CD14-positive monocyte (primary cell): ENCODE results near the gene STK32B. TPM values are rescaled to one million over a fixed set of nuclear protein-coding genes. Genes with fewer than 3 reads are reported as not detected.

Experiments used
- DNase-seq, 3 donors: peaks; one replicate each; pipeline ENCODE4 v3.0.0-alpha.2; 2011 to 2022
- H2AFZ ChIP-seq: 2 replicates; pipeline ENCODE4 v1.6.0; 2012; ENCODE audit warnings: mild to moderate bottlenecking, low read depth, low read length, inconsistent platforms; ENCODE audit not compliant: insufficient read depth, poor library complexity, severe bottlenecking
- H3K27ac ChIP-seq, 2 donors: 1 replicate in 1 of 2; 2 replicates in 1 of 2; pipeline ENCODE4 v1.5.1; 2012 to 2013; ENCODE audit warnings: low read length in 2 of 2, control low read depth in 1 of 2, inconsistent platforms in 1 of 2, low read depth in 1 of 2, mild to moderate bottlenecking in 1 of 2
- H3K27me3 ChIP-seq, 2 donors: one replicate each; pipeline versions ENCODE4 v1.6.0 to v1.6.1; 2011 to 2013; ENCODE audit warnings: low read length in 2 of 2; ENCODE audit not compliant: control insufficient read depth in 2 of 2, insufficient read depth in 2 of 2
- H3K36me3 ChIP-seq, 2 donors: replicated peaks in 1 of 2; 1 replicate in 1 of 2; 2 replicates in 1 of 2; pipeline versions ENCODE4 v1.5.1 to v1.6.1; 2012 to 2013; ENCODE audit warnings: low read length in 2 of 2, control low read depth in 1 of 2, inconsistent platforms in 1 of 2, mild to moderate bottlenecking in 1 of 2; ENCODE audit not compliant: insufficient read depth in 2 of 2, control insufficient read depth in 1 of 2
- H3K4me1 ChIP-seq, 2 donors: 1 replicate in 1 of 2; 2 replicates in 1 of 2; pipeline versions ENCODE4 v1.5.1 to v1.6.1; 2012 to 2013; ENCODE audit warnings: low read length in 2 of 2, control low read depth in 1 of 2, inconsistent platforms in 1 of 2, mild to moderate bottlenecking in 1 of 2, moderate library complexity in 1 of 2; ENCODE audit not compliant: insufficient read depth in 2 of 2, control insufficient read depth in 1 of 2
- H3K4me2 ChIP-seq: replicated peaks from 2 replicates; pipeline ENCODE3; 2012; ENCODE audit warnings: low read length, moderate library complexity, mild to moderate bottlenecking; ENCODE audit not compliant: poor library complexity, severe bottlenecking; ENCODE audit errors: extremely low read depth
- H3K4me3 ChIP-seq, 3 experiments: fragments of 200-600 bp in 1 of 3; sonication (generic) in 1 of 3; replicated peaks in 1 of 3; 1 replicate in 2 of 3; 2 replicates in 1 of 3; pipeline ENCODE4 v1.5.1; 2011 to 2013; ENCODE audit warnings: low read length in 3 of 3, mild to moderate bottlenecking in 3 of 3, control low read depth in 2 of 3, low read depth in 2 of 3, inconsistent platforms in 1 of 3, moderate library complexity in 1 of 3
- H3K79me2 ChIP-seq: 2 replicates; pipeline ENCODE4 v1.6.0; 2012; ENCODE audit warnings: mild to moderate bottlenecking, control low read depth, inconsistent platforms, low read length, moderate library complexity; ENCODE audit not compliant: insufficient read depth
- H3K9ac ChIP-seq: 2 replicates; pipeline ENCODE4 v1.6.0; 2017; ENCODE audit warnings: low read length, mild to moderate bottlenecking; ENCODE audit not compliant: insufficient read depth, poor library complexity, severe bottlenecking
- H3K9me3 ChIP-seq, 2 donors: replicated peaks in 1 of 2; 1 replicate in 1 of 2; 2 replicates in 1 of 2; pipeline versions ENCODE4 v1.5.1 to v1.6.1; 2012 to 2013; ENCODE audit warnings: low read length in 2 of 2, control low read depth in 1 of 2; ENCODE audit not compliant: control insufficient read depth in 1 of 2, insufficient read depth in 1 of 2
- H4K20me1 ChIP-seq: 2 replicates; pipeline ENCODE4 v1.6.0; 2012; ENCODE audit warnings: mild to moderate bottlenecking, low read length, control low read depth, moderate library complexity; ENCODE audit not compliant: insufficient read depth
- H3K27ac Mint-ChIP-seq, 7 donors: one replicate each; pipeline ENCODE4 v1.8.0; 2020; ENCODE audit warnings: mild to moderate bottlenecking in 7 of 7, mixed read lengths in 7 of 7, moderate library complexity in 6 of 7, inconsistent platforms in 2 of 7
- H3K27me3 Mint-ChIP-seq, 3 donors: one replicate each; pipeline ENCODE4 v1.8.0; 2021 to 2022; ENCODE audit warnings: low read depth in 3 of 3, mild to moderate bottlenecking in 3 of 3, mixed read lengths in 3 of 3, moderate library complexity in 3 of 3, inconsistent platforms in 1 of 3
- H3K36me3 Mint-ChIP-seq, 2 donors: one replicate each; pipeline ENCODE4 v1.8.0; 2020; ENCODE audit warnings: mixed read lengths in 2 of 2, inconsistent platforms in 1 of 2, mild to moderate bottlenecking in 1 of 2
- H3K4me1 Mint-ChIP-seq: one replicate; pipeline ENCODE4 v1.8.0; 2020; ENCODE audit warnings: mild to moderate bottlenecking, mixed read lengths
- H3K4me3 Mint-ChIP-seq, 2 donors: one replicate each; pipeline ENCODE4 v1.8.0; 2020; ENCODE audit warnings: mild to moderate bottlenecking in 2 of 2, mixed read lengths in 2 of 2, moderate library complexity in 1 of 2
- H3K9me3 Mint-ChIP-seq, 7 donors: one replicate each; pipeline ENCODE4 v1.8.0; 2020 to 2022; ENCODE audit warnings: mixed read lengths in 7 of 7, mild to moderate bottlenecking in 6 of 7, moderate library complexity in 6 of 7, inconsistent platforms in 2 of 7
- CTCF ChIP-seq: fragments of 200-600 bp; IDR thresholded peaks from one replicate; pipeline ENCODE4 v1.8.0; 2022; ENCODE audit warnings: antibody characterized with exemption, mild to moderate bottlenecking
- WGBS: methylation state at CpG from one replicate; pipeline ENCODE4 v1.1.5; 2013; ENCODE audit warnings: missing lambda C conversion rate; ENCODE audit not compliant: insufficient coverage; 5-methylcytosine and 5-hydroxymethylcytosine counted together
- intact Hi-C, 2 donors: fragments of 100-400 bp; cut with micrococcal nuclease; formaldehyde crosslinking; loops; one replicate each; pipeline versions ENCODE4 v1.15.0 to v1.15.1; 2023
- polyA plus RNA-seq, 3 donors: library from polyadenylated mRNA; depleted of rRNA in 1 of 3; unstranded in 2 of 3; stranded (reverse) in 1 of 3; fragments of 300-500 nt in 2 of 3; fragments of >200 nt in 1 of 3; fragmentation: Illumina TruSeq in 2 of 3; gene quantifications; 1 replicate in 2 of 3; 2 replicates in 1 of 3; pipeline ENCODE4 v1.2.3, GENCODE V29; 2012 to 2021

Gene STK32B
- polyA plus RNA-seq, 3 donors = 0.61 to 1.7 (median 0.75) TPM

- H3K9me3 Mint-ChIP-seq = peaks cover 11 to 27% (median 22%) of the 10 kb centered on the region in 7 donors
- H3K27me3 Mint-ChIP-seq = peaks cover 0 to 5% (median 3%) of the 10 kb centered on the region in 3 donors
- peaks cover 2 to 9% of the 10 kb centered on the region in 2 donors for H3K36me3 Mint-ChIP-seq
- H3K27ac ChIP-seq = no peak overlapping the region
- no peak overlapping the region for H3K9ac ChIP-seq
- no peak overlapping the region for H3K27ac Mint-ChIP-seq
- no peaks in the 10 kb centered on the region for H3K36me3 ChIP-seq
- no peak overlapping the region for H3K4me2 ChIP-seq
- no peaks in the 10 kb centered on the region for H3K4me1 ChIP-seq
- no peak overlapping the region for H3K4me3 Mint-ChIP-seq
- TF ChIP-seq CTCF = no peak
- H4K20me1 ChIP-seq = no peaks in the 10 kb centered on the region
- H3K4me1 Mint-ChIP-seq = no peaks in the 10 kb centered on the region
- no peak for DNase-seq
- peaks cover 0 to 22% of the 10 kb centered on the region in 2 donors for H3K9me3 ChIP-seq
- no peak overlapping the region for H3K4me3 ChIP-seq
- no peaks in the 10 kb centered on the region for H3K27me3 ChIP-seq
- intact Hi-C loops = no loop called here
- H2AFZ ChIP-seq = no peak overlapping the region
- H3K79me2 ChIP-seq = no peaks in the 10 kb centered on the region
Measured at GRCh38 chr4:5504486-5504885, 453.2 kb downstream of the STK32B start.

- H3K79me2 ChIP-seq = no peaks in the 10 kb centered on the region
- WGBS = no CpG with 5 or more reads among the region's 2 CpGs
- H3K4me3 ChIP-seq = no peak overlapping the region
- intact Hi-C loops = no loop called here
- no peak overlapping the region for H2AFZ ChIP-seq
- H3K4me3 Mint-ChIP-seq = no peak overlapping the region
- H3K4me2 ChIP-seq = no peak overlapping the region
- H3K9me3 Mint-ChIP-seq = peaks cover 0 to 13% (median 9%) of the 10 kb centered on the region in 7 donors
- peaks cover 0 to 2% (median 0%) of the 10 kb centered on the region in 3 donors for H3K27me3 Mint-ChIP-seq
- no peak overlapping the region for H3K9ac ChIP-seq
- TF ChIP-seq CTCF = no peak
- H3K27ac Mint-ChIP-seq = no peak overlapping the region
- H3K9me3 ChIP-seq = no peaks in the 10 kb centered on the region
- no peaks in the 10 kb centered on the region for H3K4me1 ChIP-seq
- no peaks in the 10 kb centered on the region for H3K36me3 ChIP-seq
- H3K36me3 Mint-ChIP-seq = no peaks in the 10 kb centered on the region
- no peaks in the 10 kb centered on the region for H3K27me3 ChIP-seq
- no peak overlapping the region for H3K27ac ChIP-seq
- H4K20me1 ChIP-seq = no peaks in the 10 kb centered on the region
- H3K4me1 Mint-ChIP-seq = no peaks in the 10 kb centered on the region
- DNase-seq = no peak
Measured at GRCh38 chr4:5510504-5510903, 459.2 kb downstream of the STK32B start.
